Stimulated activated memory B cell treated with anti-CD40 and anti-IgM and Interleukin-4, amounts not matched to agents 10 μg/mL and 1 μg/mL and 100 μg/mL, for 72 hours (primary cell): ENCODE data around the gene LHFPL6.

Experiments
- ATAC-seq: fragments of 150-1000 bp; cut with Tn5 transposase; 2 replicates; pipeline ENCODE4 v1.10.0; 2021
- H3K27ac Mint-ChIP-seq: one replicate; pipeline ENCODE4 v1.8.0; 2022; ENCODE audit warnings: mild to moderate bottlenecking, mixed read lengths
- H3K27me3 Mint-ChIP-seq: one replicate; pipeline ENCODE4 v1.8.0; 2022; ENCODE audit warnings: mixed read lengths
- H3K36me3 Mint-ChIP-seq: one replicate; pipeline ENCODE4 v1.8.0; 2022; ENCODE audit warnings: mixed read lengths
- H3K4me1 Mint-ChIP-seq: one replicate; pipeline ENCODE4 v1.8.0; 2022; ENCODE audit warnings: mixed read lengths
- H3K4me3 Mint-ChIP-seq: one replicate; pipeline ENCODE4 v1.8.0; 2022; ENCODE audit warnings: mild to moderate bottlenecking, moderate library complexity, mixed read lengths
- H3K9me3 Mint-ChIP-seq: one replicate; pipeline ENCODE4 v1.8.0; 2022; ENCODE audit warnings: mixed read lengths

The LHFPL6 gene

DNA sequence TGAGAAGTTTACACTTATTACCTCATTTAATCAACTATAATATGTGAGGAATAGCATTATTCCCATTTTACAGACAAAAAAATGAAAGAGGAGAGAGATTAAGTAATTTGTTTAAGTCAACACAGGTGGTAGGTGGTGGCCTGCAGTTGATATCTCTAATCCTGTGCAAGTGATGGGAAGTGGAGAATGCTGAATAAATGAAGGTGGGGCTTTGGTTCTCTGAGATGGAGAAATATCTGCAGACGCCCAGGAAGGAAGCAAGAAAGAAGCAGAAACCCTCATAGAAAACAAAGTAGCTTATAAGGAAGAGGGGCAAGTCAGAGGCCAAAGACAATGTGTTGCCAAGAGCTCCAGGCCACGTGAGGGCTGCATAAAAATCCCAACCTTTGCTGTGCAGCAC lies 290.4 kb downstream of the LHFPL6 start:
- Mint-ChIP-seq H3K4me3 (no peak overlapping the region), H3K9me3 (no peaks in the 10 kb centered on the region), H3K27me3 (no peaks in the 10 kb centered on the region), H3K36me3 (no peaks in the 10 kb centered on the region), H3K4me1 (no peaks in the 10 kb centered on the region), H3K27ac (no peak overlapping the region)
- ATAC-seq, result no peak

GRCh38 chr13:39311619-39312018 lies 291.4 kb downstream of the LHFPL6 start:
- Mint-ChIP-seq H3K27me3 (no peaks in the 10 kb centered on the region), H3K9me3 (no peaks in the 10 kb centered on the region), H3K36me3 (no peaks in the 10 kb centered on the region), H3K4me3 (no peak overlapping the region), H3K4me1 (peaks cover 9% of the 10 kb centered on the region), H3K27ac (no peak overlapping the region)
- ATAC-seq, result peak; percentile 34

- Mint-ChIP-seq H3K4me1 (peaks cover 11% of the 10 kb centered on the region), H3K27ac (no peak overlapping the region), H3K9me3 (no peaks in the 10 kb centered on the region), H3K27me3 (no peaks in the 10 kb centered on the region), H3K4me3 (no peak overlapping the region), H3K36me3 (no peaks in the 10 kb centered on the region)
- no peak for ATAC-seq
These were observed 292.0 kb downstream of the LHFPL6 start for GRCh38 chr13:39310961-39311360.

DNA sequence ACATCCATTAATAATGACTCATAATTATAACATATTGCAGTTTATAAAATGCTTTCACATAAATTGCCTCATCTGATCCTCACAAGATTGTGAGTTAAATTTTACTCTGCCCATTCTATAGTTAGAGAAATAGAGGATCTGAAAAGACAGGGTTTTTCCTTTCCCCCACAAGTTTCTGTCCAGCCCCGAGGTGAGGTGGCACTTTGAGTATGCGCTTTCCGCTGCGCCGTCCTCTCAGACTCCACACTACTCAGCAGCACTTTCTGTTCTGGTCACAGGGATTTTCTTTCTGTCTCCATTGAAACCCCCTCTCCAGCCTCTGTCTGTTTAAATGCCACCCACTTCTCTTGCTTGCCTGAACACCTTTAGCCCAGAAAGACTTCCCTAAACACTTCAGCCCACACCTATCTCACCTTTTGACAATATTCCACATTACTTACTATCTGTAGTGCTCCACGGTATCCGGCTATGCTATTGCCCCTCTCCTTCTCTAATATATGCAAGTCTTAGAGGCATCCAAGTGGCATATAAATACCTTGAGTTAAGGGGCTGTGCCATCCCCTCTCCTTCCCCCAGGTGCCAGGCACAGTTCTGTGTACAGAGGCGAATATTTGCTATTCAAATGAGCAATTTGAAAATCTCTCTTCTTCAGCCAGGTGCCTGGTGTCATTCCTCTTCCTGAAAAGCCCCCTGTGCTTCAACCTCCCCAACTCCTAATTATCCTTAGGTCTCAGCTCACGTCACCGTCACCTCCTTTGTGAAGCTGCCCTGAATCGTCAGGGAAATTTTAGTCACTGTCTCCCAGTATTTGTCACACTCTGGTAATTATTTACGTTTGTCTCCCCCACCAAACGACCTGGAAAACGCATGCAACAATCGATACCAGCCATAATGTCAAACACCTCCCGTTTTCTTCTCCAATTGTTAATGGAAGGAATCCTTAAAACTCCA lies 296.1 kb downstream of the LHFPL6 start:
- Mint-ChIP-seq H3K27me3 (no peaks in the 10 kb centered on the region), H3K9me3 (no peaks in the 10 kb centered on the region), H3K4me3 (peak overlapping the region; percentile 1), H3K36me3 (no peaks in the 10 kb centered on the region), H3K4me1 (peaks cover 11% of the 10 kb centered on the region), H3K27ac (no peak overlapping the region)
- ATAC-seq, result peak; percentile 90

- no peak for ATAC-seq
- no peaks in the 10 kb centered on the region for H3K36me3 Mint-ChIP-seq
- H3K4me3 Mint-ChIP-seq, result no peak overlapping the region
- no peaks in the 10 kb centered on the region for H3K9me3 Mint-ChIP-seq
- no peak overlapping the region for H3K27ac Mint-ChIP-seq
- no peaks in the 10 kb centered on the region for H3K27me3 Mint-ChIP-seq
- H3K4me1 Mint-ChIP-seq, result peaks cover 11% of the 10 kb centered on the region
These were observed 300.2 kb downstream of the LHFPL6 start for GRCh38 chr13:39302820-39303219.

GRCh38 chr13:39298951-39299350 lies 304.0 kb downstream of the LHFPL6 start:
- Mint-ChIP-seq H3K27me3 (no peaks in the 10 kb centered on the region), H3K9me3 (peaks cover 9% of the 10 kb centered on the region), H3K4me1 (no peaks in the 10 kb centered on the region), H3K36me3 (peaks cover 5% of the 10 kb centered on the region), H3K4me3 (no peak overlapping the region), H3K27ac (no peak overlapping the region)
- no peak for ATAC-seq

- peaks cover 9% of the 10 kb centered on the region for H3K9me3 Mint-ChIP-seq
- ATAC-seq, result no peak
- H3K36me3 Mint-ChIP-seq, result peaks cover 5% of the 10 kb centered on the region
- no peak overlapping the region for H3K4me3 Mint-ChIP-seq
- H3K27ac Mint-ChIP-seq, result no peak overlapping the region
- H3K27me3 Mint-ChIP-seq, result no peaks in the 10 kb centered on the region
- H3K4me1 Mint-ChIP-seq, result no peaks in the 10 kb centered on the region
These were observed 305.3 kb downstream of the LHFPL6 start for GRCh38 chr13:39297664-39298171.

DNA sequence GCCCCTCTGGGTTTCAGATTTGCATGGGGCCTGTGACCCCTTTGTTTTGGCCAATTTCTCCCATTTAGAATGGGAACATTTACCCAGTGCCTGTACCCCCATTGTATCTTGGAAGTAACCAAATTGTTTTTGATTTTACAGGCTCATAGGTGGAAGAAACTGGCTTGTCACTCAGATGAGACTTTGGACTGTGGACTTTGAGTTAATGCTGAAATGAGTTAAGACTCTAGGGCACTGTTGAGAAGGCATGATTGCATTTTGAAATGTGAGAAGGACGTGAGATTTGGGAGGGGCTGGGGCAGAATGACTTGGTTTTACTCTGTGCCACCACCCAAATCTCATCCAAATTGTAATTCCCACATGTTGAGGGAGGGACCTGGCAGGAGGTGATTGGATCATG lies 306.0 kb downstream of the LHFPL6 start:
- H3K9me3 Mint-ChIP-seq, result peaks cover 13% of the 10 kb centered on the region
- no peaks in the 10 kb centered on the region for H3K4me1 Mint-ChIP-seq
- no peak overlapping the region for H3K4me3 Mint-ChIP-seq

DNA sequence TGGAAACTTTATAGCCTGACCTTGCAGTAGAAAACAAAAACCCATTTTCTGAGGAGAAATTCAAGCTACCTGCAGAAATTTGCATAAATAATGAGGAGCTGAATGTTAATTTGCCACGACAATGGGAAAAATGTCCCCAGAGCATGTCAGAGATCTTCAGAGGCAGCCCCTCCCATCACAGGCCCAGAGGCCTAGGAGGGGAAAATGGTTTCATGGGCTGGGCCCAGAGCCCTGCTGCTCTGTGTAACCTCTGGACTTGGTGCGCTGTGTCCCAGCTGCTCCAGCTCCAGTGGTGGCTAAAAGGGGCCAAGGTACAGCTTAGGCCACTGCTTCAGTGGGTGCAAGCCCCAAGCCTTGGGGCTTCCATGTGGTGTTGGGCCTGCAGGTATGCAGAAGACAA lies 306.8 kb downstream of the LHFPL6 start:
- peaks cover 13% of the 10 kb centered on the region for H3K9me3 Mint-ChIP-seq
- no peak for ATAC-seq
- peaks cover 5% of the 10 kb centered on the region for H3K36me3 Mint-ChIP-seq

More for the DNA sequence above, 306.0 kb downstream of the LHFPL6 start:
- Mint-ChIP-seq H3K27ac (no peak overlapping the region), H3K27me3 (no peaks in the 10 kb centered on the region), H3K36me3 (peaks cover 5% of the 10 kb centered on the region)
- ATAC-seq, result no peak

More for the DNA sequence above, 306.8 kb downstream of the LHFPL6 start:
- Mint-ChIP-seq H3K4me1 (no peaks in the 10 kb centered on the region), H3K27me3 (no peaks in the 10 kb centered on the region), H3K27ac (no peak overlapping the region), H3K4me3 (no peak overlapping the region)
